ENCODE results near the gene CHST1.

GRCh38 chr11:45673441-45673840, 8.0 kb upstream of the CHST1 start:
- TF ChIP-seq CTCF (IDR thresholded peaks at IDR 0.05) (no peak), POLR2A (IDR thresholded peaks at IDR 0.05) (no peak)

All from ovary (tissue), 3 donors.